A549 (cell line): ENCODE data around the gene ARL13B.
"Not testable (repeated sequence)": the region's sequence is repeated elsewhere in the genome, so short reads cannot be mapped to it uniquely, and the experiment has no call there.

Experiments
- CBX8 ChIP-seq: fragments of 200-600 bp; sonication (generic); IDR thresholded peaks from 2 replicates; pipeline ENCODE4 v1.6.1; 2016
- CHD2 ChIP-seq: fragments of 150-350 bp; IDR thresholded peaks from 2 replicates; pipeline ENCODE4 v1.6.1; 2014; ENCODE audit warnings: low read length; ENCODE audit not compliant: partially characterized antibody
- EP300 ChIP-seq, 2 experiments: fragments of >200 bp; sonication (Bioruptor Twin); formaldehyde crosslinking; IDR thresholded peaks; 2 replicates in 1 of 2; 3 replicates in 1 of 2; pipeline ENCODE4 v1.6.1; 2016 to 2017
- POLR2A ChIP-seq: IDR thresholded peaks from 2 replicates; pipeline ENCODE4 v1.6.1; 2012; ENCODE audit warnings: mild to moderate bottlenecking, low read length
- RAD21 ChIP-seq, 2 experiments: fragments of >200 bp in 1 of 2; sonication (Bioruptor Twin) in 1 of 2; formaldehyde crosslinking in 1 of 2; IDR thresholded peaks in 1 of 2; conservative IDR thresholded peaks in 1 of 2; 2 replicates in 1 of 2; 3 replicates in 1 of 2; pipeline ENCODE4 v1.6.1; 2012 to 2018; ENCODE audit warnings: inconsistent platforms in 1 of 2
- RNF2 ChIP-seq: fragments of 200-600 bp; sonication (generic); IDR thresholded peaks from 2 replicates; pipeline ENCODE4 v1.6.1; 2016; ENCODE audit warnings: low read depth, mild to moderate bottlenecking, antibody characterized with exemption, moderate library complexity, borderline replicate concordance
- TF ChIP-seq, protein P1 (sequence below): fragments of >200 bp; sonication (Bioruptor Twin); formaldehyde crosslinking; IDR thresholded peaks from 3 replicates; pipeline ENCODE4 v1.5.1; 2016
- TF ChIP-seq, protein P2 (sequence below): fragments of 200-600 bp; sonication (generic); IDR thresholded peaks from 2 replicates; pipeline ENCODE4 v1.6.1; 2016; ENCODE audit warnings: antibody characterized with exemption, mild to moderate bottlenecking, moderate library complexity
- TF ChIP-seq, protein P3 (sequence below): IDR thresholded peaks from 2 replicates; pipeline ENCODE4 v1.6.1; 2012

DNA sequence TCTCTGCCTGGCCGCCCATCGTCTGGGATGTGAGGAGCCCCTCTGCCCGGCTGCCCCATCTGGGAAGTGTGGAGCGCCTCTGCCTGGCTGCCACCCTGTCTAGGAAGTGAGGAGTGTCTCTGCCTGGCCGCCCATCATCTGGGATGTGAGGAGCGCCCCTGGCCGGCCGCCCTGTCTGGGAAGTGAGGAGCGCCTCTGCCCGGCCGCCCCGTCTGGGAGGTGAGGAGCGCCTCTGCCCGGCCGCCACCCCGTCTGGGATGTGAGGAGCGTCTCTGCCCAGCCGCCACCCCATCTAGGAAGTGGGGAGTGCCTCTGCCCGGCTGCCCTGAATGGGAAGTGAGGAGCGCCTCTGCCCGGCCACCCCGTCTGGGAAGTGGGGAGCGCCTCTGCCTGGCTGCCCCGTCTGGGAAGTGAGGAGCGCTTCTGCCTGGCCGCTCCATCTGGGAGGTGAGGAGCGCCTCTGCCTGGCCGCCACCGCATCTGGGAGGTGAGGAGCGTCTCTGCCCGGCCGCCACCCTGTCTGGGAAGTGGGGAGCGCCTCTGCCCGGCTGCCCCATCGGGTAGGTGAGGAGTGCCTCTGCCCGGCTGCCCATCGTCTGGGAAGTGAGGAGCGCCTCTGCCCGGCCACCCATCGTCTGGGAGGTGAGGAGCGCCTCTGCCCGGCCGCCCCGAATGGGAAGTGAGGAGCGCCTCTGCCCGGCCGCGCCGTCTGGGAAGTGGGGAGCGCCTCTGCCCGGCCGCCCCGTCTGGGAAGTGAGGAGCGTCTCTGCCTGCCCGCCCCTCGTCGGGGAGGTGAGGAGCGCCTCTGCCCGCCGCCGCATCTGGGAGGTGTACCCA is 64.4 kb downstream of the ARL13B start:
- TF ChIP-seq, protein P1, sequence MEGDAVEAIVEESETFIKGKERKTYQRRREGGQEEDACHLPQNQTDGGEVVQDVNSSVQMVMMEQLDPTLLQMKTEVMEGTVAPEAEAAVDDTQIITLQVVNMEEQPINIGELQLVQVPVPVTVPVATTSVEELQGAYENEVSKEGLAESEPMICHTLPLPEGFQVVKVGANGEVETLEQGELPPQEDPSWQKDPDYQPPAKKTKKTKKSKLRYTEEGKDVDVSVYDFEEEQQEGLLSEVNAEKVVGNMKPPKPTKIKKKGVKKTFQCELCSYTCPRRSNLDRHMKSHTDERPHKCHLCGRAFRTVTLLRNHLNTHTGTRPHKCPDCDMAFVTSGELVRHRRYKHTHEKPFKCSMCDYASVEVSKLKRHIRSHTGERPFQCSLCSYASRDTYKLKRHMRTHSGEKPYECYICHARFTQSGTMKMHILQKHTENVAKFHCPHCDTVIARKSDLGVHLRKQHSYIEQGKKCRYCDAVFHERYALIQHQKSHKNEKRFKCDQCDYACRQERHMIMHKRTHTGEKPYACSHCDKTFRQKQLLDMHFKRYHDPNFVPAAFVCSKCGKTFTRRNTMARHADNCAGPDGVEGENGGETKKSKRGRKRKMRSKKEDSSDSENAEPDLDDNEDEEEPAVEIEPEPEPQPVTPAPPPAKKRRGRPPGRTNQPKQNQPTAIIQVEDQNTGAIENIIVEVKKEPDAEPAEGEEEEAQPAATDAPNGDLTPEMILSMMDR: not testable (repeated sequence)
- TF ChIP-seq CBX8; RAD21 (conservative IDR thresholded peaks at IDR 0.05 in 1 of 2, IDR thresholded peaks at IDR 0.05 in 1 of 2); EP300 (IDR thresholded peaks at IDR 0.05); CHD2; RNF2; POLR2A: not testable (repeated sequence)
- TF ChIP-seq, protein P2, sequence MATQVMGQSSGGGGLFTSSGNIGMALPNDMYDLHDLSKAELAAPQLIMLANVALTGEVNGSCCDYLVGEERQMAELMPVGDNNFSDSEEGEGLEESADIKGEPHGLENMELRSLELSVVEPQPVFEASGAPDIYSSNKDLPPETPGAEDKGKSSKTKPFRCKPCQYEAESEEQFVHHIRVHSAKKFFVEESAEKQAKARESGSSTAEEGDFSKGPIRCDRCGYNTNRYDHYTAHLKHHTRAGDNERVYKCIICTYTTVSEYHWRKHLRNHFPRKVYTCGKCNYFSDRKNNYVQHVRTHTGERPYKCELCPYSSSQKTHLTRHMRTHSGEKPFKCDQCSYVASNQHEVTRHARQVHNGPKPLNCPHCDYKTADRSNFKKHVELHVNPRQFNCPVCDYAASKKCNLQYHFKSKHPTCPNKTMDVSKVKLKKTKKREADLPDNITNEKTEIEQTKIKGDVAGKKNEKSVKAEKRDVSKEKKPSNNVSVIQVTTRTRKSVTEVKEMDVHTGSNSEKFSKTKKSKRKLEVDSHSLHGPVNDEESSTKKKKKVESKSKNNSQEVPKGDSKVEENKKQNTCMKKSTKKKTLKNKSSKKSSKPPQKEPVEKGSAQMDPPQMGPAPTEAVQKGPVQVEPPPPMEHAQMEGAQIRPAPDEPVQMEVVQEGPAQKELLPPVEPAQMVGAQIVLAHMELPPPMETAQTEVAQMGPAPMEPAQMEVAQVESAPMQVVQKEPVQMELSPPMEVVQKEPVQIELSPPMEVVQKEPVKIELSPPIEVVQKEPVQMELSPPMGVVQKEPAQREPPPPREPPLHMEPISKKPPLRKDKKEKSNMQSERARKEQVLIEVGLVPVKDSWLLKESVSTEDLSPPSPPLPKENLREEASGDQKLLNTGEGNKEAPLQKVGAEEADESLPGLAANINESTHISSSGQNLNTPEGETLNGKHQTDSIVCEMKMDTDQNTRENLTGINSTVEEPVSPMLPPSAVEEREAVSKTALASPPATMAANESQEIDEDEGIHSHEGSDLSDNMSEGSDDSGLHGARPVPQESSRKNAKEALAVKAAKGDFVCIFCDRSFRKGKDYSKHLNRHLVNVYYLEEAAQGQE: not testable (repeated sequence)
- TF ChIP-seq, protein P3, sequence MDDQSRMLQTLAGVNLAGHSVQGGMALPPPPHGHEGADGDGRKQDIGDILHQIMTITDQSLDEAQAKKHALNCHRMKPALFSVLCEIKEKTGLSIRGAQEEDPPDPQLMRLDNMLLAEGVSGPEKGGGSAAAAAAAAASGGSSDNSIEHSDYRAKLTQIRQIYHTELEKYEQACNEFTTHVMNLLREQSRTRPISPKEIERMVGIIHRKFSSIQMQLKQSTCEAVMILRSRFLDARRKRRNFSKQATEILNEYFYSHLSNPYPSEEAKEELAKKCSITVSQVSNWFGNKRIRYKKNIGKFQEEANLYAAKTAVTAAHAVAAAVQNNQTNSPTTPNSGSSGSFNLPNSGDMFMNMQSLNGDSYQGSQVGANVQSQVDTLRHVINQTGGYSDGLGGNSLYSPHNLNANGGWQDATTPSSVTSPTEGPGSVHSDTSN: not testable (repeated sequence)
